ENCODE measurements around the gene TNFRSF12A.

Gene TNFRSF12A

GRCh38 chr16:3027489-3027795 is 7.3 kb downstream of the TNFRSF12A start:
- no peak for DNase-seq

- peak; percentile 95 for DNase-seq
Observed at GRCh38 chr16:3027983-3028715, 8.0 kb downstream of the TNFRSF12A start.

- peak; percentile 68 for DNase-seq
Observed at GRCh38 chr16:3028716-3029319, 8.7 kb downstream of the TNFRSF12A start.

GRCh38 chr16:3029491-3030221 is 9.5 kb downstream of the TNFRSF12A start:
- DNase-seq: peak; percentile 69

GRCh38 chr16:3030222-3031212 is 10.3 kb downstream of the TNFRSF12A start:
- no peak for DNase-seq

- DNase-seq: no peak
Observed at GRCh38 chr16:3032624-3033023, 12.5 kb downstream of the TNFRSF12A start.

GRCh38 chr16:3035289-3035971 is 15.3 kb downstream of the TNFRSF12A start:
- no peak for DNase-seq

GRCh38 chr16:3035972-3036725 is 16.0 kb downstream of the TNFRSF12A start:
- no peak for DNase-seq

- DNase-seq: no peak
Observed at GRCh38 chr16:3036726-3037315, 16.7 kb downstream of the TNFRSF12A start, which contains the start of gene BICDL2. Gene BICDL2, minus strand, starts transcription at chr16:3036944. Its CDS starts 1,448 bp downstream, at chr16:3035496.

GRCh38 chr16:3038256-3038655 is 18.1 kb downstream of the TNFRSF12A start:
- no peak for DNase-seq

- DNase-seq: no peak
Observed at GRCh38 chr16:3038896-3039295, 18.7 kb downstream of the TNFRSF12A start.

- DNase-seq: no peak
Observed at GRCh38 chr16:3042376-3042775, 22.2 kb downstream of the TNFRSF12A start.

- DNase-seq: no peak
Observed at GRCh38 chr16:3044708-3045107, 24.5 kb downstream of the TNFRSF12A start.

GRCh38 chr16:3045758-3046640 is 25.8 kb downstream of the TNFRSF12A start, which contains the start of gene MMP25:
Gene MMP25, plus strand, starts transcription at chr16:3046561. Its CDS starts 357 bp downstream, at chr16:3046918.
- peak; percentile 69 for DNase-seq

GRCh38 chr16:3046641-3047386 is 26.6 kb downstream of the TNFRSF12A start:
- no peak for DNase-seq

- DNase-seq: no peak
Observed at GRCh38 chr16:3047387-3047720, 27.2 kb downstream of the TNFRSF12A start.

- no peak for DNase-seq
Observed at GRCh38 chr16:3049921-3050481, 29.8 kb downstream of the TNFRSF12A start.

GRCh38 chr16:3050487-3050886 is 30.3 kb downstream of the TNFRSF12A start:
- no peak for DNase-seq

- no peak for DNase-seq
Observed at GRCh38 chr16:3051009-3051408, 30.8 kb downstream of the TNFRSF12A start.

All from activated CD8-positive, alpha-beta memory T cell treated with anti-CD3 and anti-CD28 coated beads for 24 hours (primary cell).